ENCODE data around the gene HELLS.

DNA sequence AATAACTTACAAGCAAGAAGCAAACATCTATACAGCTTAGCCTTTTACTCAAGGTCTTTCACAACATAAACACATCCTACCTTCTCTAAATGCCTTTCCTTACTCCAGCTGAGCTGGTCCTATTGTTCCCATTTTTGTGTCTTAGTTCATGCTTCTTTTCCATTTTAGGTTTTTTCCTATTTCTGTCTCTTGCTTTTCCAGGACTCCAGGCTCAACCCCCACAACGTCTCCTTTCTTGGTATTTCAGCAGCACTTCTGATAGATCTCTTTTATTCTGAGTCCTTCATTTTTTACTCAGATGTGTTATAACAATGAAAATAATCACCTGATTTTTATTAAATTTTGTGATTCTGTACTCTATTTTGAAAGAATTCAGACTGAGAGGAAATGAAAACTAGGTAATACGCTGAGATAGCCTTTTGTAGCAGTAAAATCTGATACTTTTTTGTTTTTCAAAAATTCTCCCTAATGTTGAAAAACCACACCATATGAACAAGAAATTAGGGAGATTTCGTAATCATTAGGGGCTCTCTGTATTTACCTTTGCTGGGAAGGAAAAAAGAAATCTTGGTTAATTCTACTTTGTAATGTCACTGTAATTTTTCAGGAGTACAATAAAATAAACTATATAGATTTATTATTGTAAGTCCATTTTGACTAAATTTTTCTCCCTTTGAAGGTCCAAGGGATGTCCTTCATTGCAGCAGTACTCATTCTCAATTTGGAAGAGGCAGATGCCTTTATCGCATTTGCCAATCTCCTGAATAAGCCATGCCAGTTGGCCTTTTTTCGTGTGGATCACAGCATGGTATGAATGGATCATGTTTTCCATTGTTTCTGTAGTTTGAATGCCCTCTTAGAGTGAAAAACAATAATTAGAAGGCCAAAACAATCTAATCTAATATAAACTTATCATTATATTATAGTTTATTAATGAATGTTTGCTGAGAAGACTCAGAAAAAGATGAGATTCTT is 24.0 kb upstream of the HELLS start:
- TF ChIP-seq, protein P1, sequence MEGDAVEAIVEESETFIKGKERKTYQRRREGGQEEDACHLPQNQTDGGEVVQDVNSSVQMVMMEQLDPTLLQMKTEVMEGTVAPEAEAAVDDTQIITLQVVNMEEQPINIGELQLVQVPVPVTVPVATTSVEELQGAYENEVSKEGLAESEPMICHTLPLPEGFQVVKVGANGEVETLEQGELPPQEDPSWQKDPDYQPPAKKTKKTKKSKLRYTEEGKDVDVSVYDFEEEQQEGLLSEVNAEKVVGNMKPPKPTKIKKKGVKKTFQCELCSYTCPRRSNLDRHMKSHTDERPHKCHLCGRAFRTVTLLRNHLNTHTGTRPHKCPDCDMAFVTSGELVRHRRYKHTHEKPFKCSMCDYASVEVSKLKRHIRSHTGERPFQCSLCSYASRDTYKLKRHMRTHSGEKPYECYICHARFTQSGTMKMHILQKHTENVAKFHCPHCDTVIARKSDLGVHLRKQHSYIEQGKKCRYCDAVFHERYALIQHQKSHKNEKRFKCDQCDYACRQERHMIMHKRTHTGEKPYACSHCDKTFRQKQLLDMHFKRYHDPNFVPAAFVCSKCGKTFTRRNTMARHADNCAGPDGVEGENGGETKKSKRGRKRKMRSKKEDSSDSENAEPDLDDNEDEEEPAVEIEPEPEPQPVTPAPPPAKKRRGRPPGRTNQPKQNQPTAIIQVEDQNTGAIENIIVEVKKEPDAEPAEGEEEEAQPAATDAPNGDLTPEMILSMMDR (IDR thresholded peaks at IDR 0.05 in 8 of 11, conservative IDR thresholded peaks at IDR 0.05 in 3 of 11), result no peak
- no peak for TF ChIP-seq POLR2AphosphoS5 (IDR thresholded peaks at IDR 0.05)

Measured in spleen (tissue), 7 donors.